ENCODE results near the gene PLXNA3. TPM values are rescaled to one million over a fixed set of nuclear protein-coding genes. Genes with fewer than 3 reads are reported as not detected.

Gene PLXNA3
- 10 to 100 TPM in 2 of 4 donors, 1 to 10 TPM in 2; 9.7 to 16.9 (median 11.3) TPM for total RNA-seq

DNA sequence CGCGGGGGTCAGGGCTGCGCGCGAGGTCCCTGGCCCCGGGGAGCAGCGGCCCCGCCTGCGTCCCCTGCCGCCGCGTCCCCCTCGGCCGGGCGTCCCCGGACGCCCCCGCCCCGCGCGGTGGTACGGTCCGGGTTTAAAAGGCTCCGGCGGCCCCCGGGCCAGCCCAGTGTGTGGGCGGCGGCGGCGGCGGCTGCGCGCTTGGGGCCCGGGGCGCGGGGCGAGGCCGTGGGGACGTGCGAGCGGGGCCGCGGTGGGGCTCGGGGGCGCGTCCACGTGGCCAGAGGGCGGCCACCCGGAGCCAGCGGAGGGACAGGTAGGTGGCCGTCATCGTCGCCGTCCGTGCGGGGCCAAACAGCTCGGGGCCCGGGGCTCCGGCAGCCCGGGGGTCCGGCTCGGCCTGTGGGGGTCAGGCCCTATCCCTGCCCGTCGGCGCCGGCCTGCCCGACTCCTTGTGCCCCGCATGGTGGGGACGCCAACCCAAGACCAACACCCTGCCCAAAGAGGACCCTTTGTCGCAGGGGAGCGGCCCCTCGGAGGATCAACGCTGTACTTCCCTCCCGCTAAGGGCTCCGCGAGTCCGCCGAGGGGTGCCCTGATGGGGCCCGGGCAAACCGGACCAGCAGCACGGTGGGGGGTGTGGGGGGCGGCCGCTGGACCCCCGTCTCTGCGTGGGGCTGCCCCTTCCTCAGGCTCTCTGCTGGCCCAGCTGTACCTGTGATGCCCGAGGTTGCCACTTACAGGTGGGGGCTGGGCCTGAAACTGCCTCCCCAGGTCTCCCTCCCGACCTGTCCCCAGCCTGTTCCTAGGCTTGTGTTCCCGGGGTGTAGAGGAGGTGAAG lies at the start of gene PLXNA3:
TSS of gene PLXNA3 (plus strand) at position 166 of the 838 bp plus-strand sequence. CDS start 1,903 bp downstream, outside the sequence.
- no peak for DNase-seq (ENCODE audit: low spot score)
- TF ChIP-seq, protein P1, sequence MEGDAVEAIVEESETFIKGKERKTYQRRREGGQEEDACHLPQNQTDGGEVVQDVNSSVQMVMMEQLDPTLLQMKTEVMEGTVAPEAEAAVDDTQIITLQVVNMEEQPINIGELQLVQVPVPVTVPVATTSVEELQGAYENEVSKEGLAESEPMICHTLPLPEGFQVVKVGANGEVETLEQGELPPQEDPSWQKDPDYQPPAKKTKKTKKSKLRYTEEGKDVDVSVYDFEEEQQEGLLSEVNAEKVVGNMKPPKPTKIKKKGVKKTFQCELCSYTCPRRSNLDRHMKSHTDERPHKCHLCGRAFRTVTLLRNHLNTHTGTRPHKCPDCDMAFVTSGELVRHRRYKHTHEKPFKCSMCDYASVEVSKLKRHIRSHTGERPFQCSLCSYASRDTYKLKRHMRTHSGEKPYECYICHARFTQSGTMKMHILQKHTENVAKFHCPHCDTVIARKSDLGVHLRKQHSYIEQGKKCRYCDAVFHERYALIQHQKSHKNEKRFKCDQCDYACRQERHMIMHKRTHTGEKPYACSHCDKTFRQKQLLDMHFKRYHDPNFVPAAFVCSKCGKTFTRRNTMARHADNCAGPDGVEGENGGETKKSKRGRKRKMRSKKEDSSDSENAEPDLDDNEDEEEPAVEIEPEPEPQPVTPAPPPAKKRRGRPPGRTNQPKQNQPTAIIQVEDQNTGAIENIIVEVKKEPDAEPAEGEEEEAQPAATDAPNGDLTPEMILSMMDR (IDR thresholded peaks at IDR 0.05) = no peak
- peak; percentile 84 for ATAC-seq (ENCODE audit: low FRiP score)

GRCh38 chrX:154408659-154409221 lies 49.3 kb upstream of the PLXNA3 start:
- ATAC-seq (ENCODE audit: low FRiP score) = peak; percentile 16
- TF ChIP-seq, protein P1 (IDR thresholded peaks at IDR 0.05) = no peak
- DNase-seq (ENCODE audit: low spot score) = no peak

DNA sequence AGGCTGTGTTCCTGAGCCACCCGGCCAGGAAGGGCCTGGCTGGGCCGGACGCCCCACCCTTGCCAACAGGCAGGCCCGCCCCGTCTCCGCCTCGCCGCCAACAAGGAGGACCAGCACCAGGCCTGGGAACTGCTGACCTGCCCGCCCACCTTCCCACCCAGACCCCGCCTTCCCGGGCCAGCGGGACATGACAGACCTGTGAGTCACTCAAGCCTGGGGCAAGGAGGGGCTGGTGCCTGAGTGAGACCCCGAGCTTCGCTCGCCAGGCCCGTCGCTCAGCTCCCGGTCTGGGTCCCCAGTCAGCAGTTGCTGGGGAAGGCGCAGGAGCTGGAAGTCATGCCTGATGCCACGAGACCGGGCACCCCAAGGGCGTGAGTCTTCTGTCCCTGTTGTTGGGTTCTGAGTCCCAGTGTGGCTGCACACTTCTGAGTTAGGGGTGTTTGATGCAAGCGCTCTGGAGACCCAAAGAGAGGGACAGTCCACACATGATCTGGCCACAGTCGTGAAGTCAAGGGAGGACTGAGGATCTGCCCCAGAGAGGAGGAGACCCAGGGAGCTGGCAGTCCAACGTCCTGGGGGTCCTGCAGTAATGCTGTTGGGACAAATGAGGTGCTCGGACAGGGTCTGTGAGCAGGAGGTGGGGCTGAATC lies 48.7 kb upstream of the PLXNA3 start, which contains the start of gene DNASE1L1:
TSS of gene DNASE1L1 (minus strand) at position 33 of the 650 bp plus-strand sequence. CDS start 3,686 bp downstream, outside the sequence.
- TF ChIP-seq, protein P1 (IDR thresholded peaks at IDR 0.05) = no peak
- ATAC-seq (ENCODE audit: low FRiP score) = peak; percentile 88
- peak; percentile 68 for DNase-seq (ENCODE audit: low spot score)

DNA sequence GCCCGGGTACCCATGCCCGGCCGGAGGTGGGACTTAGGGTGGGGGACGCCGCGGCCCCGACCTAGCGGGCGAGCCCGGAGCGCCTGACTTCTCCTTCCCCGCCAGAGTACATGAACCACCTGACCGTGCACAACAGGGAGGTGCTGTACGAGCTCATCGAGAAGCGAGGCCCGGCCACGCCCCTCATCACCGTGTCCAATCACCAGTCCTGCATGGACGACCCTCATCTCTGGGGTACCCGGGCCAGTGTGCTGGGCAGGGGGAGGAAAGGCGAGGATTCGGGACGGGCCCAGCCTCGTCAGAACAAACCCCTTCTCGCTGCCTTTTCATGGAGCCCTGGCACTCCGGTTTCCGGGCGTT lies 46.1 kb upstream of the PLXNA3 start:
- TF ChIP-seq, protein P1 (IDR thresholded peaks at IDR 0.05) = no peak
- ATAC-seq (ENCODE audit: low FRiP score) = no peak
- no peak for DNase-seq (ENCODE audit: low spot score)

- ATAC-seq (ENCODE audit: low FRiP score) = no peak
- DNase-seq (ENCODE audit: low spot score) = no peak
- TF ChIP-seq, protein P1 (IDR thresholded peaks at IDR 0.05) = no peak
Observed at GRCh38 chrX:154412468-154412867, 45.6 kb upstream of the PLXNA3 start.

- DNase-seq (ENCODE audit: low spot score) (no peak), ATAC-seq (ENCODE audit: low FRiP score) (no peak)
- TF ChIP-seq, protein P1 (IDR thresholded peaks at IDR 0.05) = no peak
Observed at GRCh38 chrX:154413142-154413541, 44.9 kb upstream of the PLXNA3 start.

All from omental fat pad (tissue), 4 donors.